Right hindlimb (tissue), 1 donor: Measurements from ENCODE around the gene NFE2L3.
A peak's percentile ranks its signal among the peaks of the same experiment; 100 is the strongest.
"Not testable (repeated sequence)": the region's sequence is repeated elsewhere in the genome, so short reads cannot be mapped to it uniquely, and the experiment has no call there.

ENCODE experiments used
- DNase-seq: peaks from one replicate; pipeline ENCODE4 v3.0.0-alpha.2; 2018

NFE2L3 gene

GRCh38 chr7:26187380-26188205 lies 35.6 kb downstream of the NFE2L3 start:
- no peak for DNase-seq

GRCh38 chr7:26188206-26188956 lies 36.4 kb downstream of the NFE2L3 start:
- no peak for DNase-seq

- no peak for DNase-seq
Observed at GRCh38 chr7:26188957-26189541, 37.1 kb downstream of the NFE2L3 start.

GRCh38 chr7:26189697-26190096 lies 37.7 kb downstream of the NFE2L3 start:
- no peak for DNase-seq

GRCh38 chr7:26190417-26190869 lies 38.4 kb downstream of the NFE2L3 start:
- DNase-seq = no peak

GRCh38 chr7:26191233-26191973 lies 39.4 kb downstream of the NFE2L3 start:
- DNase-seq = no peak

GRCh38 chr7:26191974-26192479 lies 40.0 kb downstream of the NFE2L3 start:
- no peak for DNase-seq

- DNase-seq = no peak
Observed at GRCh38 chr7:26192485-26193087, 40.6 kb downstream of the NFE2L3 start.

- DNase-seq = no peak
Observed at GRCh38 chr7:26193432-26194207, 41.6 kb downstream of the NFE2L3 start.

- not testable (repeated sequence) for DNase-seq
Observed at GRCh38 chr7:26194764-26195163, 42.8 kb downstream of the NFE2L3 start.

- no peak for DNase-seq
Observed at GRCh38 chr7:26195182-26195581, 43.2 kb downstream of the NFE2L3 start.

- DNase-seq = no peak
Observed at GRCh38 chr7:26195867-26196657, 44.1 kb downstream of the NFE2L3 start.

GRCh38 chr7:26197153-26198115 lies 45.4 kb downstream of the NFE2L3 start:
- DNase-seq = no peak

GRCh38 chr7:26198133-26198780 lies 46.3 kb downstream of the NFE2L3 start:
- no peak for DNase-seq

GRCh38 chr7:26198781-26199169 lies 46.8 kb downstream of the NFE2L3 start:
- no peak for DNase-seq

- peak; percentile 78 for DNase-seq
Observed at GRCh38 chr7:26199301-26200037, 47.5 kb downstream of the NFE2L3 start.

GRCh38 chr7:26200038-26200443 lies 48.0 kb downstream of the NFE2L3 start:
- DNase-seq = peak; percentile 84
